Ascending aorta (tissue), 2 donors: ENCODE measurements around the gene PTPRG. TPM values are rescaled to one million over a fixed set of nuclear protein-coding genes. Genes with fewer than 3 reads are reported as not detected.

Source experiments
- DNase-seq, 2 donors: peaks; one replicate each; pipeline ENCODE4 v3.0.0-alpha.2; 2019; ENCODE audit warnings: low spot score in 2 of 2
- H3K27ac ChIP-seq, 2 donors: fragments of 200-600 bp; sonication (generic); one replicate each; pipeline ENCODE4 v1.5.1; 2016 to 2017; ENCODE audit warnings: mild to moderate bottlenecking in 1 of 2
- H3K27me3 ChIP-seq: fragments of 200-600 bp; sonication (generic); one replicate; pipeline ENCODE4 v1.5.1; 2017
- H3K36me3 ChIP-seq, 2 donors: fragments of 200-600 bp; sonication (generic); one replicate each; pipeline ENCODE4 v1.5.1; 2016
- H3K4me1 ChIP-seq, 2 donors: fragments of 200-600 bp; sonication (generic); one replicate each; pipeline ENCODE4 v1.5.1; 2016 to 2017; ENCODE audit warnings: mild to moderate bottlenecking in 1 of 2
- H3K4me3 ChIP-seq, 2 donors: fragments of 200-600 bp; sonication (generic); one replicate each; pipeline ENCODE4 v1.5.1; 2016 to 2017; ENCODE audit warnings: mild to moderate bottlenecking in 1 of 2
- H3K9me3 ChIP-seq, 2 donors: fragments of 200-600 bp; sonication (generic); one replicate each; pipeline ENCODE4 v1.5.1; 2016
- CTCF ChIP-seq, 3 experiments: fragments of 200-600 bp in 2 of 3; fragments of 450-650 bp in 1 of 3; sonication (generic) in 2 of 3; IDR thresholded peaks; one replicate each; pipeline ENCODE4 v1.5.1; 2016 to 2019; ENCODE audit warnings: antibody characterized with exemption in 3 of 3, mild to moderate bottlenecking in 1 of 3, moderate library complexity in 1 of 3
- intact Hi-C: fragments of 100-400 bp; cut with DNase I; formaldehyde crosslinking; loops from one replicate; pipeline ENCODE4 v1.15.1; 2023
- total RNA-seq: library from RNA; depleted of rRNA; stranded (reverse); fragments of >200 nt; gene quantifications from one replicate; pipeline ENCODE4 v1.1.0, GENCODE V29; 2016

The PTPRG gene
- total RNA-seq, 1 donor from 2014 or later: 129 TPM

GRCh38 chr3:62172199-62172598, 610.8 kb downstream of the PTPRG start:
- DNase-seq: no peak
- Histone ChIP-seq H3K4me3 (no peak overlapping the region), H3K27me3 (no peaks in the 10 kb centered on the region), H3K4me1 (peaks cover 0 to 3% of the 10 kb centered on the region in 2 donors), H3K9me3 (no peaks in the 10 kb centered on the region), H3K27ac (no peak overlapping the region), H3K36me3 (peaks cover 0 to 5% of the 10 kb centered on the region in 2 donors)
- no peak for TF ChIP-seq CTCF (IDR thresholded peaks at IDR 0.05)
- intact Hi-C loops: no loop called here

DNA sequence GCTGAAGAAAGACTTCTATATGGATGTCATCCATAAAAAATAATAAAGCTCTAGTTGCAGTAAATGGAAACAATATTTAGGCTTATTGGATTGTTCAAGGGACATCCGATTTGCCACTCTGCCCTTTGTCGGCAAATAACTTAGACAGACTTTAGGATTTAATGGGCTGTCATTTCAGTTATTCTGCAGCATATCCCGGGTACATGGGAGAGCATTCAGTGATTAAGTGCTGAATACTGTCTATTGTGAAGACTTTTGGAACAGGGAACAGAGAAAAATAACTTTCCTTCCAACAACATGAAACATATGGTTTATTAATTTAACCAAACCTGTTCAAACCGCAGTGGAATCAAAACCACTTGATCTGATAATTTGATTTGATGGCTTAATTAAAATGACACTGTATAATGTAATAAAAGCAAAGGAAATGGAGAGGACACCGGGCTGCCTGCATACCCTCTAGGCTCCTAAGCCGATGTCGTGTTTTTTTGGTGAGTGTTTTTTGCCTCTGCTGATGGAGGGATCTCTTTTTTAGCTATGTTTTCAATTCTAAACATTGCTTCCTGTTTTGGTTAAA, 612.7 kb downstream of the PTPRG start:
- intact Hi-C loops: no loop called here
- no peak for TF ChIP-seq CTCF (IDR thresholded peaks at IDR 0.05)

GRCh38 chr3:62175161-62175560, 613.8 kb downstream of the PTPRG start:
- peaks cover 3 to 5% of the 10 kb centered on the region in 2 donors for H3K36me3 ChIP-seq
- no peaks in the 10 kb centered on the region for H3K27me3 ChIP-seq
- DNase-seq: no peak
- no peaks in the 10 kb centered on the region for H3K9me3 ChIP-seq
- H3K4me3 ChIP-seq: no peak overlapping the region
- H3K4me1 ChIP-seq: no peaks in the 10 kb centered on the region
- no peak for TF ChIP-seq CTCF (IDR thresholded peaks at IDR 0.05)
- intact Hi-C loops: no loop called here
- no peak overlapping the region for H3K27ac ChIP-seq

More for the DNA sequence above, 612.7 kb downstream of the PTPRG start:
- Histone ChIP-seq H3K27me3 (no peaks in the 10 kb centered on the region), H3K4me3 (no peak overlapping the region), H3K4me1 (peaks cover 0 to 3% of the 10 kb centered on the region in 2 donors), H3K27ac (no peak overlapping the region), H3K36me3 (peaks cover 3 to 5% of the 10 kb centered on the region in 2 donors), H3K9me3 (no peaks in the 10 kb centered on the region)
- no peak for DNase-seq

GRCh38 chr3:62178032-62178431, 616.7 kb downstream of the PTPRG start:
- intact Hi-C loops: no loop called here
- Histone ChIP-seq H3K27me3 (no peaks in the 10 kb centered on the region), H3K27ac (no peak overlapping the region), H3K4me1 (no peaks in the 10 kb centered on the region), H3K4me3 (no peak overlapping the region), H3K9me3 (no peaks in the 10 kb centered on the region), H3K36me3 (peaks cover 0 to 3% of the 10 kb centered on the region in 2 donors)
- TF ChIP-seq CTCF (IDR thresholded peaks at IDR 0.05): no peak
- DNase-seq: no peak

DNA sequence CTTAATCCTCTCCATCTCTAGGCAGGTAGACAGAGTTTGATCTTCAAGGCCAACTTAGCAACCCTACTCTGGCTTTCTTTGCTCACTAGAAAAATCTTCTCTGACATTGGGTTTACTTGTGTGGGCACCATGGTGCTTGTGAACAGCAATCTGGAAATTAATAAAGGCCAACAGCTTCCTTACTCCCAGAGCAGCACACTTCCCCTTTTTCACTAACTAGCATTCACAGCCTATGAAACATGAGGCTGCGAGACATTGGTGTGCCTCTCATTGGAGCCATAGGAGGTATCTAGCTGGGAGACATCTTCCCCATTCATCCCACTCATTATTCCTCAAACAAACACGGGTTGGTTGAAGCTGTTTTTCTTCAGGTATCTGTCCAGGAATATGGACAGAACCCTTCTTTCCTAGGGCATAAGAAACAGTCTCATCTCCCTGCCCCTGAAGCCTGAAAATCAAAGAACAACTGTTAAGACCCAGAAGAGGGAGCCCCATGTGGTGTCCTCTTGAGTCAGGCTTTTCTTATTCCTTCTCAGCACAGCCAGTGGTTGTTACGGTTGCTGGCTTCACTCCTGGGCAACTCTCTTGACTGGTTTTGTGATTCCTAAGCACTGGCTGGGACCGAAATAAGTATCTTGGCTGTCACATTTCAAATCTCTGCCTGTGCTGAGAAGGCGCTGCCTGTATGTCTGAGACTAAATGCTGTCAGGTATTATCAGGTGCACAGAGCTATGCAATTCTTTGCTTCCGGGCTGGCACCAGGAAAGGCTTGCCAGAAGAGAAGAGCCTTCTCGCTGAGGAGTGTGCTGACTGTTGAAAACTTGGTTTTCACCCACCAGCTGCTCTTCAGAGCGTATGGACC, 617.6 kb downstream of the PTPRG start:
- no peak for DNase-seq
- Histone ChIP-seq H3K27me3 (no peaks in the 10 kb centered on the region), H3K4me1 (no peaks in the 10 kb centered on the region), H3K36me3 (peaks cover 0 to 3% of the 10 kb centered on the region in 2 donors), H3K9me3 (no peaks in the 10 kb centered on the region), H3K27ac (no peak overlapping the region), H3K4me3 (no peak overlapping the region)
- intact Hi-C loops: no loop called here
- no peak for TF ChIP-seq CTCF (IDR thresholded peaks at IDR 0.05)
